Memory B cell (primary cell): ENCODE data around the gene TMEM45A.
A peak's percentile ranks its signal among the peaks of the same experiment; 100 is the strongest.

Experiments
- ATAC-seq: fragments of 150-1000 bp; cut with Tn5 transposase; 2 replicates; pipeline ENCODE4 v1.10.0; 2021; ENCODE audit warnings: low read depth, mild to moderate bottlenecking, moderate library complexity
- DNase-seq, 2 donors: peaks; one replicate each; pipeline ENCODE4 v3.0.0; 2022; ENCODE audit warnings: low spot score in 2 of 2
- H3K27ac Mint-ChIP-seq: one replicate; pipeline ENCODE4 v1.8.0; 2022; ENCODE audit warnings: mild to moderate bottlenecking, moderate library complexity, mixed read lengths
- H3K27me3 Mint-ChIP-seq: one replicate; pipeline ENCODE4 v1.8.0; 2022; ENCODE audit warnings: mixed read lengths
- H3K36me3 Mint-ChIP-seq: one replicate; pipeline ENCODE4 v1.8.0; 2022; ENCODE audit warnings: mild to moderate bottlenecking, mixed read lengths
- H3K4me1 Mint-ChIP-seq: one replicate; pipeline ENCODE4 v1.8.0; 2022; ENCODE audit warnings: mixed read lengths
- H3K4me3 Mint-ChIP-seq: one replicate; pipeline ENCODE4 v1.8.0; 2022; ENCODE audit warnings: mild to moderate bottlenecking, moderate library complexity, mixed read lengths
- H3K9me3 Mint-ChIP-seq: one replicate; pipeline ENCODE4 v1.8.0; 2022; ENCODE audit warnings: mixed read lengths

The TMEM45A gene

GRCh38 chr3:100584101-100584660, 91.8 kb downstream of the TMEM45A start:
- ATAC-seq (no peak), DNase-seq (no peak)
- Mint-ChIP-seq H3K9me3 (no peaks in the 10 kb centered on the region), H3K4me1 (no peaks in the 10 kb centered on the region), H3K27me3 (peaks cover 8% of the 10 kb centered on the region), H3K27ac (no peak overlapping the region), H3K36me3 (no peaks in the 10 kb centered on the region), H3K4me3 (no peak overlapping the region)

GRCh38 chr3:100586832-100587231, 94.4 kb downstream of the TMEM45A start:
- peaks cover 4% of the 10 kb centered on the region for H3K27me3 Mint-ChIP-seq
- H3K9me3 Mint-ChIP-seq: no peaks in the 10 kb centered on the region
- DNase-seq (no peak), ATAC-seq (no peak)
- H3K27ac Mint-ChIP-seq: no peak overlapping the region
- no peaks in the 10 kb centered on the region for H3K36me3 Mint-ChIP-seq
- H3K4me3 Mint-ChIP-seq: no peak overlapping the region
- H3K4me1 Mint-ChIP-seq: peaks cover 4% of the 10 kb centered on the region

GRCh38 chr3:100588251-100588650, 95.8 kb downstream of the TMEM45A start:
- peaks cover 4% of the 10 kb centered on the region for H3K27me3 Mint-ChIP-seq
- ATAC-seq (no peak), DNase-seq (no peak)
- no peak overlapping the region for H3K4me3 Mint-ChIP-seq
- H3K4me1 Mint-ChIP-seq: peaks cover 4% of the 10 kb centered on the region
- H3K27ac Mint-ChIP-seq: no peak overlapping the region
- no peaks in the 10 kb centered on the region for H3K36me3 Mint-ChIP-seq
- no peaks in the 10 kb centered on the region for H3K9me3 Mint-ChIP-seq

- H3K27me3 Mint-ChIP-seq: peaks cover 4% of the 10 kb centered on the region
- H3K4me1 Mint-ChIP-seq: peaks cover 4% of the 10 kb centered on the region
- peak; percentile 57 to 59 for DNase-seq
- peak overlapping the region; percentile 3 for H3K27ac Mint-ChIP-seq
- peak; percentile 78 for ATAC-seq
- no peaks in the 10 kb centered on the region for H3K9me3 Mint-ChIP-seq
- peak overlapping the region; percentile 1 for H3K4me3 Mint-ChIP-seq
- H3K36me3 Mint-ChIP-seq: no peaks in the 10 kb centered on the region
Observed at GRCh38 chr3:100590114-100590839, 97.9 kb downstream of the TMEM45A start.

GRCh38 chr3:100590840-100591147, 98.4 kb downstream of the TMEM45A start:
- DNase-seq: no peak
- no peaks in the 10 kb centered on the region for H3K9me3 Mint-ChIP-seq

GRCh38 chr3:100591411-100591810, 99.0 kb downstream of the TMEM45A start:
- ATAC-seq (no peak), DNase-seq (no peak)
- Mint-ChIP-seq H3K4me3 (no peak overlapping the region), H3K9me3 (no peaks in the 10 kb centered on the region), H3K36me3 (no peaks in the 10 kb centered on the region), H3K27ac (no peak overlapping the region), H3K4me1 (peaks cover 4% of the 10 kb centered on the region), H3K27me3 (peaks cover 1% of the 10 kb centered on the region)

More at GRCh38 chr3:100590840-100591147, 98.4 kb downstream of the TMEM45A start:
- peaks cover 4% of the 10 kb centered on the region for H3K4me1 Mint-ChIP-seq
- H3K4me3 Mint-ChIP-seq: no peak overlapping the region
- H3K27me3 Mint-ChIP-seq: peaks cover 3% of the 10 kb centered on the region
- H3K27ac Mint-ChIP-seq: no peak overlapping the region
- H3K36me3 Mint-ChIP-seq: no peaks in the 10 kb centered on the region
- ATAC-seq: no peak

GRCh38 chr3:100600181-100601042, 108.0 kb downstream of the TMEM45A start:
- Mint-ChIP-seq H3K36me3 (peaks cover 6% of the 10 kb centered on the region), H3K27ac (no peak overlapping the region), H3K4me3 (no peak overlapping the region), H3K9me3 (peaks cover 10% of the 10 kb centered on the region), H3K4me1 (peaks cover 12% of the 10 kb centered on the region), H3K27me3 (no peaks in the 10 kb centered on the region)
- no peak for DNase-seq
- ATAC-seq: no peak

- ATAC-seq: peak; percentile 74
Observed at GRCh38 chr3:100602506-100603444, 110.4 kb downstream of the TMEM45A start.

GRCh38 chr3:100603469-100603868, 111.0 kb downstream of the TMEM45A start:
- peak overlapping the region; percentile 85 for H3K27ac Mint-ChIP-seq
- ATAC-seq: peak; percentile 33
- peaks cover 10% of the 10 kb centered on the region for H3K9me3 Mint-ChIP-seq
- no peak for DNase-seq
- peaks cover 19% of the 10 kb centered on the region for H3K4me1 Mint-ChIP-seq
- H3K27me3 Mint-ChIP-seq: no peaks in the 10 kb centered on the region
- H3K4me3 Mint-ChIP-seq: peak overlapping the region; percentile 75
- H3K36me3 Mint-ChIP-seq: peaks cover 6% of the 10 kb centered on the region

More at GRCh38 chr3:100602506-100603444, 110.4 kb downstream of the TMEM45A start:
- peaks cover 19% of the 10 kb centered on the region for H3K4me1 Mint-ChIP-seq
- DNase-seq: peak in 1 of 2 donors; percentile 13
- peak overlapping the region; percentile 85 for H3K27ac Mint-ChIP-seq
- peak overlapping the region; percentile 75 for H3K4me3 Mint-ChIP-seq
- peaks cover 6% of the 10 kb centered on the region for H3K36me3 Mint-ChIP-seq
- peaks cover 10% of the 10 kb centered on the region for H3K9me3 Mint-ChIP-seq
- no peaks in the 10 kb centered on the region for H3K27me3 Mint-ChIP-seq

GRCh38 chr3:100605358-100605757, 112.9 kb downstream of the TMEM45A start:
- Mint-ChIP-seq H3K4me3 (no peak overlapping the region), H3K9me3 (no peaks in the 10 kb centered on the region), H3K27me3 (peaks cover 6% of the 10 kb centered on the region), H3K4me1 (peaks cover 23% of the 10 kb centered on the region), H3K27ac (no peak overlapping the region), H3K36me3 (no peaks in the 10 kb centered on the region)
- DNase-seq: no peak
- ATAC-seq: no peak

- DNase-seq: no peak
- peaks cover 8% of the 10 kb centered on the region for H3K27me3 Mint-ChIP-seq
- peaks cover 21% of the 10 kb centered on the region for H3K4me1 Mint-ChIP-seq
- no peaks in the 10 kb centered on the region for H3K36me3 Mint-ChIP-seq
- no peak overlapping the region for H3K4me3 Mint-ChIP-seq
- ATAC-seq: peak; percentile 43
- H3K9me3 Mint-ChIP-seq: no peaks in the 10 kb centered on the region
- H3K27ac Mint-ChIP-seq: no peak overlapping the region
Observed at GRCh38 chr3:100606894-100607512, 114.6 kb downstream of the TMEM45A start.

GRCh38 chr3:100609305-100609704, 116.9 kb downstream of the TMEM45A start, which contains the start of gene ADGRG7:
Gene ADGRG7, plus strand, starts transcription at chr3:100609601. Its CDS starts 256 bp downstream, at chr3:100609857.
- Mint-ChIP-seq H3K27ac (no peak within 1 kb of the TSS), H3K27me3 (peaks cover 8% of the 10 kb centered on the region), H3K4me1 (peaks cover 12% of the 10 kb centered on the region), H3K36me3 (no peaks in the 10 kb centered on the region), H3K4me3 (no peak within 1 kb of the TSS), H3K9me3 (no peaks in the 10 kb centered on the region)
- DNase-seq (no peak), ATAC-seq (no peak)

- Mint-ChIP-seq H3K36me3 (no peaks in the 10 kb centered on the region), H3K4me1 (peaks cover 12% of the 10 kb centered on the region), H3K4me3 (no peak overlapping the region), H3K27me3 (peaks cover 8% of the 10 kb centered on the region), H3K27ac (no peak overlapping the region), H3K9me3 (no peaks in the 10 kb centered on the region)
- DNase-seq: no peak
- ATAC-seq: no peak
Observed at GRCh38 chr3:100609963-100610362, 117.5 kb downstream of the TMEM45A start.
